Neural progenitor cell (in vitro differentiated cells): ENCODE results near the gene SDK2. TPM values are rescaled to one million over a fixed set of nuclear protein-coding genes. Genes with fewer than 3 reads are reported as not detected.

Experiments used
- DNase-seq: peaks from one replicate; pipeline ENCODE4 v3.0.0-alpha.2; 2016; ENCODE audit warnings: low spot score
- H2AFZ ChIP-seq: fragments of 200-600 bp; sonication (generic); replicated peaks from 2 replicates; pipeline ENCODE4 v1.6.1; 2016; ENCODE audit warnings: antibody characterized with exemption
- H3F3A ChIP-seq: fragments of 200-600 bp; sonication (generic); 2 replicates; pipeline ENCODE4 v1.6.1; 2016; ENCODE audit warnings: antibody characterized with exemption, low read depth
- H3K27ac ChIP-seq: fragments of 200-600 bp; sonication (generic); 2 replicates; pipeline ENCODE4 v1.5.1; 2016; ENCODE audit warnings: mild to moderate bottlenecking
- H3K27me3 ChIP-seq: fragments of 200-600 bp; sonication (generic); 2 replicates; pipeline ENCODE4 v1.6.1; 2016; ENCODE audit warnings: mild to moderate bottlenecking, moderate library complexity
- H3K36me3 ChIP-seq: fragments of 200-600 bp; sonication (generic); 2 replicates; pipeline ENCODE4 v1.5.1; 2016
- H3K4me1 ChIP-seq: fragments of 200-600 bp; sonication (generic); 2 replicates; pipeline ENCODE4 v1.6.1; 2016; ENCODE audit warnings: mixed run types
- H3K4me2 ChIP-seq: fragments of 200-600 bp; sonication (generic); 2 replicates; pipeline ENCODE4 v1.6.1; 2016
- H3K4me3 ChIP-seq: fragments of 200-600 bp; sonication (generic); 2 replicates; pipeline ENCODE4 v1.5.1; 2016
- H3K79me2 ChIP-seq: fragments of 200-600 bp; sonication (generic); 2 replicates; pipeline ENCODE4 v1.6.1; 2016; ENCODE audit warnings: low read depth
- H3K9ac ChIP-seq: fragments of 200-600 bp; sonication (generic); 2 replicates; pipeline ENCODE4 v1.6.1; 2016
- H3K9me3 ChIP-seq: fragments of 200-600 bp; sonication (generic); 2 replicates; pipeline ENCODE4 v1.5.1; 2016; ENCODE audit warnings: low read depth
- H4K20me1 ChIP-seq: fragments of 200-600 bp; sonication (generic); 2 replicates; pipeline ENCODE4 v1.6.1; 2016; ENCODE audit warnings: low read depth
- H3K27ac Mint-ChIP-seq: 3 replicates; pipeline ENCODE4 v1.8.0; 2021; ENCODE audit warnings: mixed read lengths
- H3K27me3 Mint-ChIP-seq: 2 replicates; pipeline ENCODE4 v1.8.0; 2022; ENCODE audit warnings: low read depth, mild to moderate bottlenecking, inconsistent platforms, moderate library complexity, mixed read lengths; ENCODE audit not compliant: insufficient read depth
- H3K36me3 Mint-ChIP-seq: 3 replicates; pipeline ENCODE4 v1.8.0; 2021; ENCODE audit warnings: mixed read lengths
- H3K4me1 Mint-ChIP-seq: 3 replicates; pipeline ENCODE4 v1.8.0; 2021; ENCODE audit warnings: mixed read lengths
- H3K4me3 Mint-ChIP-seq: 3 replicates; pipeline ENCODE4 v1.8.0; 2021; ENCODE audit warnings: mild to moderate bottlenecking, moderate library complexity, mixed read lengths
- H3K9me3 Mint-ChIP-seq: 3 replicates; pipeline ENCODE4 v1.8.0; 2020; ENCODE audit warnings: mixed read lengths
- EZH2 ChIP-seq: fragments of 200-600 bp; sonication (generic); IDR thresholded peaks from 2 replicates; pipeline ENCODE4 v1.6.1; 2017; ENCODE audit warnings: antibody characterized with exemption, mild to moderate bottlenecking, moderate library complexity
- EZH2phosphoT487 ChIP-seq: fragments of 200-600 bp; sonication (generic); IDR thresholded peaks from 2 replicates; pipeline ENCODE4 v1.6.1; 2017; ENCODE audit warnings: antibody characterized with exemption
- total RNA-seq: library from RNA; depleted of rRNA; stranded (reverse); fragments of >200 nt; gene quantifications from 2 replicates; pipeline ENCODE4 v1.2.3, GENCODE V29; 2015; ENCODE audit warnings: low replicate concordance
- TF ChIP-seq, protein P1 (sequence below): fragments of 200-600 bp; sonication (generic); IDR thresholded peaks from 2 replicates; pipeline ENCODE4 v1.5.1; 2017; ENCODE audit warnings: antibody characterized with exemption, mild to moderate bottlenecking

Gene SDK2
- total RNA-seq, 1 donor from 2014 or later: 15.3 TPM

DNA sequence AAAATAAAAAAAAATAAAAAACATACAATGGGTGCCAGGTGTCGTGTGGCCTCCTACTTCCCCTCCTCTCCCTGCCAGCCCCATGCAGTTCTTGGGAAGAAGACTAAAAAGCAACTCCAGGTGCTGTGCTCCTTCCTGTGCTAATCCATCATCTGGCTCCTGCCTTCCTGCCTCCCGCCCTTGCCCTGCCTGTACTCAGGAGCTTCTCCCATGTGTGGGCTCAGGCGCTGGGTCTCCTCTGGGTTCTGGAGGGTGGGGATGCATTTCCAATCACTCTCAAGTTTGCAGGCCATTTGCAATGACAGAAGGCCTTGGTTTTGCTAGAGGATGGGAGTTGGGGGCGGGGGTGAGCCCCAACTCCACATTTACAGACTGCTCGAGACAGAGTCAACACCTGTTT lies 122.9 kb downstream of the SDK2 start:
- no peak overlapping the region for H3K4me2 ChIP-seq
- H3K4me3 Mint-ChIP-seq: no peak overlapping the region
- TF ChIP-seq, protein P1, sequence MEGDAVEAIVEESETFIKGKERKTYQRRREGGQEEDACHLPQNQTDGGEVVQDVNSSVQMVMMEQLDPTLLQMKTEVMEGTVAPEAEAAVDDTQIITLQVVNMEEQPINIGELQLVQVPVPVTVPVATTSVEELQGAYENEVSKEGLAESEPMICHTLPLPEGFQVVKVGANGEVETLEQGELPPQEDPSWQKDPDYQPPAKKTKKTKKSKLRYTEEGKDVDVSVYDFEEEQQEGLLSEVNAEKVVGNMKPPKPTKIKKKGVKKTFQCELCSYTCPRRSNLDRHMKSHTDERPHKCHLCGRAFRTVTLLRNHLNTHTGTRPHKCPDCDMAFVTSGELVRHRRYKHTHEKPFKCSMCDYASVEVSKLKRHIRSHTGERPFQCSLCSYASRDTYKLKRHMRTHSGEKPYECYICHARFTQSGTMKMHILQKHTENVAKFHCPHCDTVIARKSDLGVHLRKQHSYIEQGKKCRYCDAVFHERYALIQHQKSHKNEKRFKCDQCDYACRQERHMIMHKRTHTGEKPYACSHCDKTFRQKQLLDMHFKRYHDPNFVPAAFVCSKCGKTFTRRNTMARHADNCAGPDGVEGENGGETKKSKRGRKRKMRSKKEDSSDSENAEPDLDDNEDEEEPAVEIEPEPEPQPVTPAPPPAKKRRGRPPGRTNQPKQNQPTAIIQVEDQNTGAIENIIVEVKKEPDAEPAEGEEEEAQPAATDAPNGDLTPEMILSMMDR: no peak
- TF ChIP-seq EZH2phosphoT487: no peak
- no peak for TF ChIP-seq EZH2
- peaks cover 6% of the 10 kb centered on the region for H3K36me3 Mint-ChIP-seq
- peaks cover 100% of the 10 kb centered on the region for H4K20me1 ChIP-seq
- peak overlapping the region; percentile 7 for H3K27ac Mint-ChIP-seq
- no peak overlapping the region for H3K27ac ChIP-seq
- H3K36me3 ChIP-seq: no peaks in the 10 kb centered on the region
- peaks cover 11% of the 10 kb centered on the region for H3K27me3 Mint-ChIP-seq
- no peaks in the 10 kb centered on the region for H3K79me2 ChIP-seq
- H3K27me3 ChIP-seq: no peaks in the 10 kb centered on the region
- H3K4me3 ChIP-seq: no peak overlapping the region
- no peak overlapping the region for H3K9ac ChIP-seq
- no peaks in the 10 kb centered on the region for H3K9me3 ChIP-seq
- no peak overlapping the region for H2AFZ ChIP-seq
- DNase-seq: no peak
- H3K4me1 Mint-ChIP-seq: peaks cover 43% of the 10 kb centered on the region
- no peaks in the 10 kb centered on the region for H3K9me3 Mint-ChIP-seq
- no peaks in the 10 kb centered on the region for H3K4me1 ChIP-seq
- no peaks in the 10 kb centered on the region for H3F3A ChIP-seq

DNA sequence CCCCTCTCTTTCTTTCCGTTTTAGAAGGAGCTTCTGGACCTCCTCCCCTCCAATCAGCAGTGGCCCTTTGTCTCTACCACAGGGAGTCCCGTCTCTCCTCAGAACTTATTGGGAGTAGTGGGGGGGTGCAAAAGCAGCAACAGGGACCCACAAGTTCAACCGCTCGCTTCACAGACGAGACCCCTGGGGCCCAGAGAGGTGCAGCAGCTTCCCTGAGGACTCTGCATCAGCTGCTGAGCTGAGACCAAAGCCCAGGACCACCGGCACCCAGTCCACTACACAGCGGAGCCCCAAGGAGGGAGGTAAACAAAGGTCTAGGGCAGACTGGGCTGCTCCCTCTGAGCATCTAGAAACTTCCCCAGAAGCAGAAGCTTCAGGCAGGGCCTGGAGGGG lies 123.9 kb downstream of the SDK2 start:
- H3K9me3 Mint-ChIP-seq: no peaks in the 10 kb centered on the region

DNA sequence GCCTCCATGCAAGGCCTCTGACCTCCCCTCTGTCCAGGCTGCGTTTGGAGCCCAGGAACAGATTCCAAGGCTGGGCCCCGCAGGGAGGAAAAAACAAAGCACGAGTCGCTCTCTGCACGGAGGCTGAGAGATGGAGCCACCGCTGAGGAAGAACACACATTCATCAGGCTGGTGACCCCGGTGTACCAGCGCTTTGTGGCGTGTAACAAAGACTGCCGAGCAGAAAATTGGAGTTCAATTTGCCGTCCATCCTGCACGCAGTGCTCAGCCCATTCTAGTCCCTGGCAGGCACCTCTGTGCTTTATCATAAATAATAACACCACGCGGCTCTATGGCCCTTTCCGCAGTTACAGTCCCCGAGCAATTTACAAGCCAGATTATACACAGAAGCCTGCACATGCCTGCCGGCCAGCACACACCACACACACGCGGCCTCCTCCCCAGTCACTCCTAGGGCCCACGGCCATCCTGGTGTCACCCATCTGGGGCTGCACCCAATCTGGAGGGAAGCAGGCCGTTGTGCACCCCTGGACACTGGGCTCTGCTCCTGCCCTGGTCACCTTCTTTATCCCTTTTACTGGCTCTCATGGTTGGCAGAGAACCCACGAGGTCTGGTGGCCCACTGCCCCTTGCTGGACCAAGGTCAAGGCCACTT lies 124.4 kb downstream of the SDK2 start:
- no peaks in the 10 kb centered on the region for H3F3A ChIP-seq
- no peak overlapping the region for H3K9ac ChIP-seq
- no peak for DNase-seq
- no peak overlapping the region for H3K4me2 ChIP-seq
- peaks cover 2% of the 10 kb centered on the region for H3K4me1 ChIP-seq
- peaks cover 46% of the 10 kb centered on the region for H3K4me1 Mint-ChIP-seq
- H3K4me3 Mint-ChIP-seq: peak overlapping the region; percentile 3
- no peaks in the 10 kb centered on the region for H3K9me3 Mint-ChIP-seq
- no peaks in the 10 kb centered on the region for H3K9me3 ChIP-seq
- H3K27me3 ChIP-seq: no peaks in the 10 kb centered on the region
- peak overlapping the region; percentile 33 for H3K27ac Mint-ChIP-seq
- no peaks in the 10 kb centered on the region for H3K36me3 ChIP-seq
- peaks cover 5% of the 10 kb centered on the region for H3K79me2 ChIP-seq
- no peak for TF ChIP-seq EZH2
- peaks cover 4% of the 10 kb centered on the region for H3K36me3 Mint-ChIP-seq
- peaks cover 15% of the 10 kb centered on the region for H3K27me3 Mint-ChIP-seq
- no peak overlapping the region for H3K27ac ChIP-seq
- peaks cover 100% of the 10 kb centered on the region for H4K20me1 ChIP-seq
- H3K4me3 ChIP-seq: no peak overlapping the region
- H2AFZ ChIP-seq: no peak overlapping the region

More for the DNA sequence above, 123.9 kb downstream of the SDK2 start:
- peaks cover 4% of the 10 kb centered on the region for H3K36me3 Mint-ChIP-seq
- Histone ChIP-seq H3K27ac (no peak overlapping the region), H4K20me1 (peaks cover 100% of the 10 kb centered on the region), H3K4me1 (no peaks in the 10 kb centered on the region), H3K9ac (no peak overlapping the region), H3K4me3 (no peak overlapping the region), H3K4me2 (no peak overlapping the region), H3K36me3 (no peaks in the 10 kb centered on the region), H3K79me2 (peaks cover 2% of the 10 kb centered on the region), H3F3A (no peaks in the 10 kb centered on the region), H3K27me3 (no peaks in the 10 kb centered on the region), H3K9me3 (no peaks in the 10 kb centered on the region), H2AFZ (no peak overlapping the region)
- H3K27ac Mint-ChIP-seq: no peak overlapping the region
- H3K4me1 Mint-ChIP-seq: peaks cover 44% of the 10 kb centered on the region
- H3K4me3 Mint-ChIP-seq: no peak overlapping the region
- no peak for DNase-seq
- no peak for TF ChIP-seq EZH2phosphoT487
- TF ChIP-seq, protein P1: no peak
- TF ChIP-seq EZH2: no peak
- H3K27me3 Mint-ChIP-seq: peaks cover 12% of the 10 kb centered on the region

DNA sequence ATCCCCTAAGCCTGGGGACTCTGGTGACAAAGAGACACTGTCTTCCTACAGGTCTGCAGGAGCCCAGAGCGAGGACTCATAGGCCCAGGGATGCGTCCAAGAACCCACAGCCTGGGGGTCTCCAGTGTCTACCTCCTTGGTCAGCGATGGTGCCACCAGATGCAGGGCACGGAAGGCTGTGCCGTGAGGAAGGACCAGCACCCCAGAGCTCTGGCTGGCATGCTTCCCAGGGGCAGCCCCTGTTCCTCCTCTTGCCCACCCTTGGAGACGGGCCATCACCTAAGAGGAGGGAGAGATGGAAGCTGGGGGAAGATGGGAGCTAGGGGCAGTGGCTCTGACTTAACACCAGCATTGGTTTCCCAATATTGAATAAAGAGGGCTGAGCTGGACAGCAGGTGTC lies 125.2 kb downstream of the SDK2 start:
- Histone ChIP-seq H2AFZ (no peak overlapping the region), H3K9me3 (no peaks in the 10 kb centered on the region), H3K36me3 (no peaks in the 10 kb centered on the region), H3K4me3 (no peak overlapping the region), H4K20me1 (peaks cover 100% of the 10 kb centered on the region), H3K79me2 (peaks cover 5% of the 10 kb centered on the region), H3K4me2 (no peak overlapping the region), H3K9ac (no peak overlapping the region), H3K4me1 (peaks cover 10% of the 10 kb centered on the region), H3K27ac (no peak overlapping the region), H3K27me3 (no peaks in the 10 kb centered on the region), H3F3A (no peaks in the 10 kb centered on the region)
- DNase-seq: no peak
- no peaks in the 10 kb centered on the region for H3K9me3 Mint-ChIP-seq
- TF ChIP-seq, protein P1: no peak
- TF ChIP-seq EZH2 (no peak), EZH2phosphoT487 (no peak)
- peaks cover 15% of the 10 kb centered on the region for H3K27me3 Mint-ChIP-seq
- H3K36me3 Mint-ChIP-seq: peaks cover 4% of the 10 kb centered on the region
- no peak overlapping the region for H3K4me3 Mint-ChIP-seq
- H3K4me1 Mint-ChIP-seq: peaks cover 52% of the 10 kb centered on the region
- H3K27ac Mint-ChIP-seq: no peak overlapping the region
